ENCODE data around the gene FAM168A. TPM values are rescaled to one million over a fixed set of nuclear protein-coding genes. Genes with fewer than 3 reads are reported as not detected.

FAM168A gene
- total RNA-seq, 5 donors from 2014 or later (not counting 1 experiment from before 2014, with no cell fraction given) = 23.6 to 27.0 (median 24.7) TPM

GRCh38 chr11:73379189-73379880 lies 218.6 kb downstream of the FAM168A start:
- Mint-ChIP-seq H3K4me3 (peak overlapping the region in 1 of 3 donors; percentile 17), H3K9me3 (no peaks in the 10 kb centered on the region), H3K36me3 (no peaks in the 10 kb centered on the region), H3K4me1 (peaks cover 63 to 78% (median 65%) of the 10 kb centered on the region in 3 donors), H3K27me3 (no peaks in the 10 kb centered on the region), H3K27ac (peak overlapping the region; percentile 27 to 31)
- ChIA-PET POLR2A (no interaction called here), CTCF (interaction anchor here in 1 of 2 donors (0.5 kb wide), 1 partner anchor 27 kb away, joined by 3 read pairs; no protein-coding TSS in a partner anchor)
- Histone ChIP-seq H3K27me3 (replicated peaks in 1 of 2; ENCODE audit: control insufficient read depth in 2 of 2, extremely low read depth in 1 of 2, insufficient read depth in 2 of 2, low read length in 1 of 2) (no peaks in the 10 kb centered on the region), H3K9me3 (no peaks in the 10 kb centered on the region), H3K36me3 (ENCODE audit: control insufficient read depth in 2 of 2, extremely low read depth in 1 of 2, insufficient read depth in 1 of 2, low read length in 1 of 2) (no peaks in the 10 kb centered on the region), H3K4me1 (ENCODE audit: control insufficient read depth in 1 of 2, extremely low read depth in 1 of 2, insufficient read depth in 2 of 2, low read length in 2 of 2) (peaks cover 4 to 59% of the 10 kb centered on the region in 2 experiments), H3K27ac (ENCODE audit: low read length) (no peak overlapping the region), H3K4me3 (ENCODE audit: control insufficient read depth in 1 of 2, extremely low read depth in 1 of 2, low read length in 1 of 2) (no peak overlapping the region)
- DNase-seq (no peak), ATAC-seq (replicated peaks in 1 of 4) (no peak)
- WGBS (ENCODE audit: insufficient coverage) = 97% methylated on average over 9 of the region's 10 CpGs

- CTCF ChIA-PET = interaction anchor here in 1 of 2 donors (1.4 kb wide), 1 partner anchor 26 kb away, joined by 5 read pairs; no protein-coding TSS in a partner anchor
- Mint-ChIP-seq H3K9me3 (no peaks in the 10 kb centered on the region), H3K4me1 (peaks cover 43 to 60% (median 45%) of the 10 kb centered on the region in 3 donors), H3K27ac (peak overlapping the region; percentile 86 to 94), H3K4me3 (peak overlapping the region; percentile 82 to 89 (median 88)), H3K27me3 (no peaks in the 10 kb centered on the region), H3K36me3 (no peaks in the 10 kb centered on the region)
- ATAC-seq (replicated peaks in 1 of 4) (peak; percentile 4 to 42 (median 10)), DNase-seq (peak; percentile 26 to 75 (median 59))
- H3K9me3 ChIP-seq = no peaks in the 10 kb centered on the region
- H3K27ac ChIP-seq (ENCODE audit: low read length) = peak overlapping the region; percentile 76
- no peaks in the 10 kb centered on the region for H3K36me3 ChIP-seq (ENCODE audit: control insufficient read depth in 2 of 2, extremely low read depth in 1 of 2, insufficient read depth in 1 of 2, low read length in 1 of 2)
- POLR2A ChIA-PET = no interaction called here
- peak overlapping the region; percentile 68 to 76 for H3K4me3 ChIP-seq (ENCODE audit: control insufficient read depth in 1 of 2, extremely low read depth in 1 of 2, low read length in 1 of 2)
- H3K27me3 ChIP-seq (replicated peaks in 1 of 2; ENCODE audit: control insufficient read depth in 2 of 2, extremely low read depth in 1 of 2, insufficient read depth in 2 of 2, low read length in 1 of 2) = no peaks in the 10 kb centered on the region
- peaks cover 4 to 40% of the 10 kb centered on the region in 2 experiments for H3K4me1 ChIP-seq (ENCODE audit: control insufficient read depth in 1 of 2, extremely low read depth in 1 of 2, insufficient read depth in 2 of 2, low read length in 2 of 2)
- under 1% methylated on average over 54 of the region's 56 CpGs for WGBS (ENCODE audit: insufficient coverage)
Measured at GRCh38 chr11:73376803-73377629, 220.9 kb downstream of the FAM168A start.

GRCh38 chr11:73376160-73376802 lies 221.6 kb downstream of the FAM168A start, which contains the start of gene RELT:
Gene RELT (plus strand): TSS chr11:73376399. CDS start chr11:73389137, 12,738 bp downstream.
- peaks cover 42 to 57% (median 43%) of the 10 kb centered on the region in 3 donors for H3K4me1 Mint-ChIP-seq
- ChIA-PET CTCF (interaction anchor here in 1 of 2 donors (1.4 kb wide), 1 partner anchor 25 kb away, joined by 5 read pairs; no protein-coding TSS in a partner anchor), POLR2A (no interaction called here)
- Histone ChIP-seq H3K27ac (ENCODE audit: low read length) (peak within 1 kb of the TSS; percentile 94), H3K9me3 (no peaks in the 10 kb centered on the region), H3K27me3 (replicated peaks in 1 of 2; ENCODE audit: control insufficient read depth in 2 of 2, extremely low read depth in 1 of 2, insufficient read depth in 2 of 2, low read length in 1 of 2) (no peaks in the 10 kb centered on the region), H3K4me3 (ENCODE audit: control insufficient read depth in 1 of 2, extremely low read depth in 1 of 2, low read length in 1 of 2) (peak within 1 kb of the TSS; percentile 68 to 76), H3K36me3 (ENCODE audit: control insufficient read depth in 2 of 2, extremely low read depth in 1 of 2, insufficient read depth in 1 of 2, low read length in 1 of 2) (no peaks in the 10 kb centered on the region), H3K4me1 (ENCODE audit: control insufficient read depth in 1 of 2, extremely low read depth in 1 of 2, insufficient read depth in 2 of 2, low read length in 2 of 2) (peaks cover 4 to 36% of the 10 kb centered on the region in 2 experiments)
- ATAC-seq (replicated peaks in 1 of 4) (peak; percentile 88 to 96 (median 90)), DNase-seq (peak; percentile 81 to 97 (median 90))
- H3K4me3 Mint-ChIP-seq = peak within 1 kb of the TSS; percentile 82 to 89 (median 88)
- WGBS (ENCODE audit: insufficient coverage) = under 1% methylated on average over 84 of the region's 96 CpGs
- no peaks in the 10 kb centered on the region for H3K36me3 Mint-ChIP-seq
- peak within 1 kb of the TSS; percentile 86 to 94 for H3K27ac Mint-ChIP-seq
- no peaks in the 10 kb centered on the region for H3K27me3 Mint-ChIP-seq
- H3K9me3 Mint-ChIP-seq = no peaks in the 10 kb centered on the region

GRCh38 chr11:73375830-73376159 lies 222.1 kb downstream of the FAM168A start:
- ChIA-PET POLR2A (no interaction called here), CTCF (no interaction called here)
- Histone ChIP-seq H3K27ac (ENCODE audit: low read length) (peak overlapping the region; percentile 94), H3K4me3 (ENCODE audit: control insufficient read depth in 1 of 2, extremely low read depth in 1 of 2, low read length in 1 of 2) (peak overlapping the region; percentile 36 to 68), H3K4me1 (ENCODE audit: control insufficient read depth in 1 of 2, extremely low read depth in 1 of 2, insufficient read depth in 2 of 2, low read length in 2 of 2) (peaks cover 4 to 35% of the 10 kb centered on the region in 2 experiments), H3K9me3 (no peaks in the 10 kb centered on the region), H3K36me3 (ENCODE audit: control insufficient read depth in 2 of 2, extremely low read depth in 1 of 2, insufficient read depth in 1 of 2, low read length in 1 of 2) (no peaks in the 10 kb centered on the region), H3K27me3 (replicated peaks in 1 of 2; ENCODE audit: control insufficient read depth in 2 of 2, extremely low read depth in 1 of 2, insufficient read depth in 2 of 2, low read length in 1 of 2) (no peaks in the 10 kb centered on the region)
- WGBS (ENCODE audit: insufficient coverage) = 49% methylated on average over 3 of the region's 6 CpGs
- H3K4me1 Mint-ChIP-seq = peaks cover 37 to 52% (median 40%) of the 10 kb centered on the region in 3 donors
- H3K4me3 Mint-ChIP-seq = peak overlapping the region; percentile 75 to 89 (median 82)
- no peaks in the 10 kb centered on the region for H3K36me3 Mint-ChIP-seq
- peak overlapping the region; percentile 84 to 85 for H3K27ac Mint-ChIP-seq
- DNase-seq (no peak), ATAC-seq (replicated peaks in 1 of 4) (no peak)
- H3K9me3 Mint-ChIP-seq = no peaks in the 10 kb centered on the region
- H3K27me3 Mint-ChIP-seq = no peaks in the 10 kb centered on the region

GRCh38 chr11:73374151-73374550 lies 223.8 kb downstream of the FAM168A start:
- H3K4me3 Mint-ChIP-seq = no peak overlapping the region
- Histone ChIP-seq H3K27ac (ENCODE audit: low read length) (no peak overlapping the region), H3K4me1 (ENCODE audit: control insufficient read depth in 1 of 2, extremely low read depth in 1 of 2, insufficient read depth in 2 of 2, low read length in 2 of 2) (peaks cover 4 to 28% of the 10 kb centered on the region in 2 experiments), H3K27me3 (replicated peaks in 1 of 2; ENCODE audit: control insufficient read depth in 2 of 2, extremely low read depth in 1 of 2, insufficient read depth in 2 of 2, low read length in 1 of 2) (no peaks in the 10 kb centered on the region), H3K36me3 (ENCODE audit: control insufficient read depth in 2 of 2, extremely low read depth in 1 of 2, insufficient read depth in 1 of 2, low read length in 1 of 2) (no peaks in the 10 kb centered on the region), H3K4me3 (ENCODE audit: control insufficient read depth in 1 of 2, extremely low read depth in 1 of 2, low read length in 1 of 2) (no peak overlapping the region), H3K9me3 (no peaks in the 10 kb centered on the region)
- no peaks in the 10 kb centered on the region for H3K9me3 Mint-ChIP-seq
- DNase-seq (no peak), ATAC-seq (replicated peaks in 1 of 4) (no peak)
- no peak overlapping the region for H3K27ac Mint-ChIP-seq
- ChIA-PET CTCF (interaction anchor here (0.6 to 1.1 kb wide), 4 partner anchors 8 to 32 kb away, joined by 3 to 9 read pairs (median 4); no protein-coding TSS in a partner anchor), POLR2A (no interaction called here)
- peaks cover 29 to 37% (median 30%) of the 10 kb centered on the region in 3 donors for H3K4me1 Mint-ChIP-seq
- WGBS (ENCODE audit: insufficient coverage) = 100% methylated on average over 3 of the region's 4 CpGs
- no peaks in the 10 kb centered on the region for H3K36me3 Mint-ChIP-seq
- no peaks in the 10 kb centered on the region for H3K27me3 Mint-ChIP-seq

Data from T-cell (primary cell).